Measurements from ENCODE around the gene PCDHGC3.

- TF ChIP-seq SRF (IDR thresholded peaks at IDR 0.05; ENCODE audit: low read depth, low read length) = no peak
- TF ChIP-seq GABPA (IDR thresholded peaks at IDR 0.05; ENCODE audit: borderline replicate concordance, insufficient read depth, low read length) = 0 out of 2 replicates have a peak, but pooled peaks have one; percentile 32
These were observed 556 bp downstream of the PCDHGC3 start for GRCh38 chr5:141476132-141476911.
